ENCODE measurements around the gene KDM4B. TPM values are rescaled to one million over a fixed set of nuclear protein-coding genes. Genes with fewer than 3 reads are reported as not detected.
"Not testable (repeated sequence)": the region's sequence is repeated elsewhere in the genome, so short reads cannot be mapped to it uniquely, and the experiment has no call there.

The KDM4B gene
- total RNA-seq (ENCODE audit: insufficient read depth, low replicate concordance), result 20.9 TPM

DNA sequence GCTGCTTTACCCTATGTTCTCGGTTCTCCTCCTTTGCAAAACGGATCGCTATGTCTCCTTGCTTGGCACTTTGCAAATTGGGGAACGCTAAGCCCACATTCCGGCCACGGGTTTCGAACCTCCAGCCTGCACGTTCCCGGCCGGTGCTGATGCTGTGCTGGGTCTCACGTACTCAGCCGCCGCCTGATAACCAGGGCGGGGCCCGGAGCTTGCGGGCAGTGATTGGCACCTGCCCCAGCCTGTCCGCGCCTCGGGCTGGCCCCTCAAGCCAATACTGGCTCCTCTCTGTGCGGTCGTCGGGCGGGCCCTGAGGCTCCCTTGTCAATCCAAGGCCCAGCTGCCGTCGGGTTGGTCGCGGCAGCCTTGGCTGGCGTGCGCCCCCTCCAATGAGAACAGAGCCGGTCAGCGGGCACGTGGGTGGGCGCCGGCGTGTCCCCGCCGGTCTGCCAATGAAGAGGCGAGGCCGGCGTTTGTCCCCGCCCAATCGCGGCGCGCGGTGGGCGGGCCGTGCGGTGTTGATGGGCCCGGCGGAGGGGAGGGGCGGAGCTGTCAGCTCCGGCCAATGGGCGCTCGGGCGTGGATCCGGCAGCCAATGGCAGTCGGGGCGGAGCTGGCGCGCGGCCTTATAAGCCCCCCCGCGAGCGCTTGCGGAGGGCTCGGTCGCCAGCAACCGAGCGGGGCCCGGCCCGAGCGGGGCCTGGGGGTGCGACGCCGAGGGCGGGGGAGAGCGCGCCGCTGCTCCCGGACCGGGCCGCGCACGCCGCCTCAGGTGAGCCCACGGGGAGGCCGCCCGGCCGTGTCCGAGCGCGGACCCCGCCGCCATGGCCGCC, at the start of gene KDM4B:
Gene KDM4B, plus strand, starts transcription at position 652 of the 830 bp plus-strand sequence. CDS start 63,778 bp downstream, outside the sequence.
- peak; percentile 99 for DNase-seq (ENCODE audit: low spot score)

DNA sequence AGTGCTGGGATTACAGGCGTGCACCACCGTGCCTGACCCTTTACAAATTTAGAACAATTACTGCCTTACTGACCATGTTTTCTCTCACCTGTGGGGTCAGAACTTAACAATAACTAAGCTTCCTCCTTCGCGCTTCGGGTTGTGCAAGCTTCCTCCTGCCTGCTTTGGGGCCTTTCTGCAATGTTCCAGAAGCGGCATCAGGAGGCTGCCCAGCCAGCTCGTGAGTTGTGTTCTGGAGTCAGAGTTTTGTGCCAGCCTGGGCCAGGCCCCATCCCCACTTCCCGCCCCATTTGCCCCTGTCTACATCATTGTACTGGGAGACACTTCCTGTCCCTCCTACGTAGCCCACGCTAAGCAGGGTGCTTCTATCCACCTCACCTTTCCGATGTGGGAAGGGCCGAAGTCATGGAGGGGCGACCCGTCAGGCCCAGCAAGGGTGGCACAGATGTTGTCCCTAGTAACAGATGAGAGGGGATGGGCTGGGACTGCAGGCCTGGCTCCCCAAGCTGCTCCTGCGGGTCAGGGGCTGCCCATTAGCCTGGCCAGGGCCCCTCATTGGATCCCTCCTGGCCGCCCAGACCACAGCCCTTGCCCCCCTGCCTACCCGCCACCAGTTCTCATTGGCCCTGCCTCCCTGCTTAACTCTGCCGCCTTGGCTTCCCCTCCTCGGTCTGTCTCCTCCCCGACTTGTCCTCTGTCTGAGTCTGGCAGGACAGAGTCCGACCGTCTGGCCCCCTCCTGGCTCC, 46.2 kb upstream of the KDM4B start:
- no peak for DNase-seq (ENCODE audit: low spot score)

DNA sequence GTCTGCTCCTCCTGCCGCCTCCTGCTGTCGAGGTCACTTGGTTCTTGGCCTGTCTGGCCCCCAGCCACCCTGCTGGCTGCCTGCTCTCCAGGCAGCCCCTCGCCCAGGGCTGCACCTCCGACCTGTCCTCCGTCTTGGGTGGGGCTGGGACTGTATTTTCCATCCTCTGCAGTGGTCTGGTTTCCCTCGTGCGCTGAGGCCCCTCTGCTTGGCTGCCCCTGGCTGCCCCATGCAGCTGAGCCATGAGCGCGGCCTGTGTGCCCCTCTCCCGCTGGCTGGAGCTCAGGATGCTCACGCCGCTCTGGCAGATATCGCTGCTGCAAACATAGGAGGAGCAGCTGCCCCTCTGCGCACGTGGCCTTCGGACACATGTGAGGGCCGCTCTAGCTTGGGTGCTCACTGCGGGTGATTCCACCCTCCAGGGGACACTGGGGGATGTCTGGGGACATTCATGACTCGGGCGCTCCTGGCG, 45.6 kb upstream of the KDM4B start:
- DNase-seq (ENCODE audit: low spot score), result no peak

DNA sequence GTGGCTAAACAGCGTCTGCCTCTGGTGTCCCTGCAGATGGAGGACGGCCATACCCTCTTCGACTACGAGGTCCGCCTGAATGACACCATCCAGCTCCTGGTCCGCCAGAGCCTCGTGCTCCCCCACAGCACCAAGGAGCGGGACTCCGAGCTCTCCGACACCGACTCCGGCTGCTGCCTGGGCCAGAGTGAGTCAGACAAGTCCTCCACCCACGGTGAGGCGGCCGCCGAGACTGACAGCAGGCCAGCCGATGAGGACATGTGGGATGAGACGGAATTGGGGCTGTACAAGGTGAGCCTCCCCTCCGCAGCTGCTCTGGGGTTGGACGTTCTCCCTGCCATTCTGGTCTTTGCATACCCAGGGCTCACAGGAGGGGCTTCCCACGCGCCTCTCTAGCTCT, 39.7 kb upstream of the KDM4B start:
- no peak for DNase-seq (ENCODE audit: low spot score)

DNA sequence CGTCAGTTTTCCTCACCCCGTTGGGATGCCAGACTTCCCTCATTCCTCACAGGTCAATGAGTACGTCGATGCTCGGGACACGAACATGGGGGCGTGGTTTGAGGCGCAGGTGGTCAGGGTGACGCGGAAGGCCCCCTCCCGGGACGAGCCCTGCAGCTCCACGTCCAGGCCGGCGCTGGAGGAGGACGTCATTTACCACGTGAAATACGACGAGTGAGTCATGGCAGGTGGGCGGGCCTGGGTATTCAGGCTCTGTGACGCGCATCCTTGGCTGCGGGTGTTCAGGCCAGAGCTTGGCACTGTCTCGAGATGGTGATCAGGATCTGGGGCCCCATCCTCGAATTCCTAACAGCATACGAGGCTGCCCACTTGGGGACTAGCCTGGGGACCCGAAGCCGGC, 38.2 kb upstream of the KDM4B start:
- DNase-seq (ENCODE audit: low spot score), result no peak

DNA sequence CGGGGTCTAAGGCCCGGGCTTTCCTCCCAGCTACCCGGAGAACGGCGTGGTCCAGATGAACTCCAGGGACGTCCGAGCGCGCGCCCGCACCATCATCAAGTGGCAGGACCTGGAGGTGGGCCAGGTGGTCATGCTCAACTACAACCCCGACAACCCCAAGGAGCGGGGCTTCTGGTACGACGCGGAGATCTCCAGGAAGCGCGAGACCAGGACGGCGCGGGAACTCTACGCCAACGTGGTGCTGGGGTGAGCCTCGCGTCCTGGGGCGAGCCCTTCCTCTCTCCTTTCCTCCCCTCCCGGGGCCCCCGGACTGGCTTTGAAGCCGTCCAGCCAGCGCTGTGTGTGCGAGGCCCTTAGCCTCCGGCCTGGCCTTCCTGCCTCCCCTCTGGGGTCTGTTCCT, 36.2 kb upstream of the KDM4B start:
- no peak for DNase-seq (ENCODE audit: low spot score)

DNA sequence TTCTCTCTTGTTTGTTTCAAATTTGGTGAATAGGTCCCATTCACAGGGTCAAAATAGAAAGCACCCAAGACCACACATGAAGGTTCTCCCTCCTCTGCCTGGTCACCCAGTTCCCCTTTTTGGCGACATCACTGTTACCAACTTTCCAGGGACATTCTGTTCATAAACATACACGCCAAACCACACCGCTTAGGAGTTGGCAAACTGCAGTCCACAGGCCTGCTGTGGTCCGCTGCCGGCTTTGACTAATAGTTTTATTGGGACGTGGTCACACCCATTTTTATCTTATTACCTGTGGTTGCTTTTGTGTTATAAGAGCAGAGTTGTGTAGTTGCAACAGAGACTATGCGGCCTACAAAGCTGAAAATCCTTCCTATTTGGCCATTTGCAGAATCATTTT, 35.4 kb upstream of the KDM4B start:
- DNase-seq (ENCODE audit: low spot score), result no peak

DNA sequence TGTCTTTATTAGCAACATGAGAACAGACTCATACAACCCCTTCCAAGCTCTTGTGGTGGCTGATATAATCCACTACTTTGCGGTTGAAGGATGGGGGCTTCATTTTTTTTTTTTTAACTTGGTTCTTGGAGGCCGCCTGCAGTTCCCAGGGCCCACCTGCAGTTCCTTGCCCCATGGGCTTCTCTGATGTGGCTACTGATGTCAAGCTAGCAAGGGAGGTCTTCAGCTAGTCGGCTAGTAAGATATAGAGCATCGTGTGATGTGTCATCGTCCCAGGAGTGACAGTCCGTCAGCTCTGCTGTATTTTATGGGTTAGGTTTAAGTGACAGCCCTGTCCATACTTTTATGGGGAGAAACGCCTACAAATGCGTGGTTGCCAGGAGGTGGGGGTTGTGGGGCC, 33.5 kb upstream of the KDM4B start:
- no peak for DNase-seq (ENCODE audit: low spot score)

DNA sequence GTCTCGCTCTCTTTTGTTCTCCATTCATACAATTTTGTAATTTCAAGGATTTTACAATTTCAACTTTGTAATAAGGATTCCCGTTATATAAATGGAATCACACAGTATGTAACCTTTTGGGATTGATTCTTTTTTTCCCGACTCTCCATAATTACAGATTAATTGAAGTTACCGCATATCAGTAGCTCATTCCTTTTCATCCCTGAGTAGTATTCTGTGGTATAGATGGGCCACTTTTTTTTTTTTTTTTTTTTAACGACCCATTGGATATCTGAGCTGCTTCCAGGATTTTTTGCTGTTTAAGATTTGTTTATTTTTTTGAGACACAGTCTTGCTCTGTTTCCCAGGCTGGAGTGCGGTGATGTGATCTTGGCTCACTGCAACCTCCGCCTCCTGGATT, 31.9 kb upstream of the KDM4B start:
- no peak for DNase-seq (ENCODE audit: low spot score)

DNA sequence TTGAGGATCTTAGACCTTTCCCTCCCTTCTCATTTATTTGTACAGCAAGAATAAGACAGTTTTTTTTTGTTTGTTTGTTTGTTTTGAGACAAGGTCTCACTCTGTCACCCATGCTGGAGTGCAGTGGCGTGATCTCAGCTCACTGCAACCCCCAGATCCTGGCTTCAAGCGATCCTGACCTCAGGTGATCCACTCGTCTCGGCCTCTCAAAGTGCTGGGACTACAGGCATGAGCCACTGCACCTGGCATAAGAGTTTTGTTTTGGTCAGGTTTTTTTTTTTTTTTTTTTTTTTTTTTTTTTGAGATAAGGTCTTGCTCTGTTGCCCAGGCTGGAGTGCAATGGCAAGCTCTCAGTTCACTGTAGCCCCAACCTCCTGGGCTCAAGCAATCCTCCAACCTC, 30.5 kb upstream of the KDM4B start:
- not testable (repeated sequence) for DNase-seq (ENCODE audit: low spot score)

DNA sequence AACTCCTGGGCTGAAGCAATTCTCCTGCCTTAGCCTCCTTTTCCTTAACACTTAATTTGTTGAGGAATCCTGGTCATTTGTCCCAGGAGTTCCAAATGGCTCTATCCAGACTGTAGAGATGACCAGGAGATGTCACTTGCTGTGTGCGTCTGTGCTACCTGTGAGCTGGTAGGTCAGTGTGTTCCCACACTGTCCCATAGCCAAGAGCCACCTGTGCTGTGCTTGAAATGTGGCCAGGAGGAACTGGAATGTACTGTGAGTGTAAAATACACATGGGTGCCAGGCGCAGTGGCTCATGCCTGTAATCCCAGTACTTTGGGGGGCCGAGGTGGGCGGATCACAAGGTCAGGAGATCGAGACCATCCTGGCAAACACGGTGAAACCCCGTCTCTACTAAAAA, 29.4 kb upstream of the KDM4B start:
- DNase-seq (ENCODE audit: low spot score), result no peak

DNA sequence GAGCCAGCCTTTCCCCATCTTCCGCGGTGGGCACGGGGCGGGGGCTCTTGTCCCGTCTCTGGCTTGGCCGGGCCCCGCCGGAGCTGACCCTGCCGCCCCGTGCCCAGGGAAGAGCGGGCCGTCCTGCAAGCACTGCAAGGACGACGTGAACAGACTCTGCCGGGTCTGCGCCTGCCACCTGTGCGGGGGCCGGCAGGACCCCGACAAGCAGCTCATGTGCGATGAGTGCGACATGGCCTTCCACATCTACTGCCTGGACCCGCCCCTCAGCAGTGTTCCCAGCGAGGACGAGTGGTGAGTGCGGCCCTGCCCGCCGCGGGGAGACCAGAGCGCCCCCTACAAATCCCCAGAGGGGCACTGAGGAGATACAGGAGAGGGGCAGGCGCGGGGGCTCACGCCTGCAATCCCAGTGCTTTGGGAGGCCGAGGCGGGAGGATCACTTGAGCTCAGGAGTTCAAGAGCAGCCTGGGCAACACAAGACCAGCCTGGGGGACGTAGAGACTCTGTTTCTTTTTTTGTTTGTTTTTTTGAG, 27.2 kb upstream of the KDM4B start:
- DNase-seq (ENCODE audit: low spot score), result not testable (repeated sequence)

DNA sequence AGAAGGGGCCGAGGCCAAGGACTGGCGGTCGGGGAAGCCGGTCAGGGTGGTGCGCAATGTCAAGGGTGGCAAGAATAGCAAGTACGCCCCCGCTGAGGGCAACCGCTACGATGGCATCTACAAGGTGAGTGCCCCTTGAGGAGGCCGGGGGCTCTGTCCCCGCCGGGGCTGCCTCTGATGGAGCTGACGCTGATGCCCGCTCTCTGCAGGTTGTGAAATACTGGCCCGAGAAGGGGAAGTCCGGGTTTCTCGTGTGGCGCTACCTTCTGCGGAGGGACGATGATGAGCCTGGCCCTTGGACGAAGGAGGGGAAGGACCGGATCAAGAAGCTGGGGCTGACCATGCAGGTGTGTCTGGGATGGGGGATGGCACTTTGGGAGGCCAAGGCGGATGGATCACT, 18.3 kb upstream of the KDM4B start:
- not testable (repeated sequence) for DNase-seq (ENCODE audit: low spot score)

DNA sequence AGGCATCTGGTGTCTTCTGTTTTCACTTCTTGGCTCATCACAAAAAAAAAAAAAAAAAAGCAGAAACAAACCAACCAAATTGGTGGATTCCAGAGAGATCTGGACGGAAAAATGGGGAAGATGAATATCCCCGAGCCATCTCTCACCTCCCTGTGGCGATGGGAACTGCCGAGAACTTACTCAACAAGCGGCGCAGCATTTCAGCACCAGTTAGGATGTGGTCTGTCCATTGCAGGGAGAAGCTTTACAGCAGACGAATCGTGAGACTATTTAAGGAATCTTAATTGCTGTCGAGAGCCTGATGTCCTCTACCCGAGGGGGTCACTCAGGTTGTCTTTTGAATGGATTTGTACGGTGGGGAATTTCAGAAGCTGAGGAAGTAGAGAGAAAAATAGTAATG, 17.3 kb upstream of the KDM4B start:
- DNase-seq (ENCODE audit: low spot score), result no peak

DNA sequence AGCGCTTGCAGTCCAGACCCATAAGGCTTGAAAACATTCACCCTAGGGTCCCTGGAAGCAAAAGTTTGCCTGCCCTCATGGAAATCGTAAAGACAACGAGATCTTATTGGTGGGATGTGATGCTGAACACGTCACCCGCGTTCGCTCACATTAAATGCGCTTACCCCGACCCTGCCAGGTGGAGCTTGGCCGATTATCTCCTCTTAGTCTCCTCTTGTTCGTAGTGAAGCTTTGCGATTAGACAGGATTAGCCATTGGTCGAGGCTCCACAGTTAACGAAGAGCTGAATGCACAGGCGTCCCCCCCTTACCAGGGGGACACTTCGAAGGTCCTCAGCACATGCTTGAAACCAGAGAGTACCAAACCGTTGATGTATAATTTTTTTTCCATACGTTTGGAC, 16.0 kb upstream of the KDM4B start:
- DNase-seq (ENCODE audit: low spot score), result no peak

DNA sequence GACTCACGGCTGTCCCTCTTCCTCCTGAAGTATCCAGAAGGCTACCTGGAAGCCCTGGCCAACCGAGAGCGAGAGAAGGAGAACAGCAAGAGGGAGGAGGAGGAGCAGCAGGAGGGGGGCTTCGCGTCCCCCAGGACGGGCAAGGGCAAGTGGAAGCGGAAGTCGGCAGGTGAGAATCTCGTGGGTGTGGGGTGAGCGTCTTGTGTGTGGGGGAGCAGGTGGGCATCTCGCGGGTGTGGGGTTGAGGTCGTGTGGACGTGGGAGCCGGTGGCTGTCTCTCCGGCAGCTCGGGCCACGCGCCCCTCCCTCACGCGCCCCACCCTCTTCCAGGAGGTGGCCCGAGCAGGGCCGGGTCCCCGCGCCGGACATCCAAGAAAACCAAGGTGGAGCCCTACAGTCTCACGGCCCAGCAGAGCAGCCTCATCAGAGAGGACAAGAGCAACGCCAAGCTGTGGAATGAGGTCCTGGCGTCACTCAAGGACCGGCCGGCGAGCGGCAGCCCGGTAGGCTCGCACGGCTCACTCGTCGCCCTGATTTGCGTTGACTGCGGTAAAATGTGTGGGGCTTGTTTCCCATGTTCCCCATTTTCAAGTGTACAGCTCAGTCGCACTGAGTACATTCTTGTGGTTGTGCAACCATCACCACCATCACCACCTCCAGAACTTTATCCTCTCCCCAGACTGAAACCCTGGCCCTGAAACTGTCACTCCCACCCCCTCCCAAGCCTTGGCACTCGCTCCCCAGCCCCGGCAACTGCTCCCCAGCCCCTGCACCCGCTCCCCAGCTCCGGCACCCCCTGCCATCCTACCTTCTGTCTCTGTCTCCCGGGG, 14.4 kb upstream of the KDM4B start:
- not testable (repeated sequence) for DNase-seq (ENCODE audit: low spot score)

DNA sequence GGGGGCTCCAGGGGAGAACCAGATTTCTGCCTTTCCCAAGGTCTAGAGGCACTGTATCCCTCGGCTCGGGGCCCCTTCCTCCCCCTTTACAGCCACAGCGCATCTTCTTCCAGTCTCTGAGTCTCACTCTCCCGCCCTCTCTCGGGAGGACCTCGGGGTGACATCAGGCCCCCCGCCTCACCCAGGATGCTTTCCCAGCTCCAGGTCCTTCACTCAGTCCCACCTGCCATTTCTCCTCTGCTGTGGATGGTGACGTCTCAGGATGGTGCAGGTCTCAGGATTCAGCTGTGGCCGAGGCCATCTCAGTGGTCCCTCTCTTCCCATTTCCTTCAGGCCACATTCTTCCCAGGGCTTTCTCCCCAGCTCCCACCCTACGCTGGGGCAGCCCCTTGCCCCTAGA, 13.6 kb upstream of the KDM4B start:
- no peak for DNase-seq (ENCODE audit: low spot score)

DNA sequence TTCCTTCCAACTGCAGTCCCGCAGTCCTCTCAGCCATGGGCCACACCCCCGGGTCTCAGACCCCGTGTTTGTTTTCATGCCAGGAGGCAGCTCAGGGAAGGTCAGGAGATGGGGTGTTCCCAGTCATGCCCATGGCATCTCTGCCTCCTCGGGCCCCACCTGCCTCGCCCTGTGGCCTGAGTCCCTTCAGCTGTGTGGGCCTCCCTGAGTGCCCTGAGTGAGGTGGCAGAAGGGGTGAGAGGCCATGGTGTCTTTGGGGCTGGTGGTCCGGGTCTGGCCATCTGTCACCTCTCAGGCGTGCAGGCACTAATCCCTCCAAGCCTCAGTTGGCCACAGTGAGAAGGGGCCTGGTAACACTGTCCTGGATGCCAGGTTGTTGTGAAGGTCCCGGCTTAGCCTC, 10.9 kb upstream of the KDM4B start:
- DNase-seq (ENCODE audit: low spot score), result no peak

DNA sequence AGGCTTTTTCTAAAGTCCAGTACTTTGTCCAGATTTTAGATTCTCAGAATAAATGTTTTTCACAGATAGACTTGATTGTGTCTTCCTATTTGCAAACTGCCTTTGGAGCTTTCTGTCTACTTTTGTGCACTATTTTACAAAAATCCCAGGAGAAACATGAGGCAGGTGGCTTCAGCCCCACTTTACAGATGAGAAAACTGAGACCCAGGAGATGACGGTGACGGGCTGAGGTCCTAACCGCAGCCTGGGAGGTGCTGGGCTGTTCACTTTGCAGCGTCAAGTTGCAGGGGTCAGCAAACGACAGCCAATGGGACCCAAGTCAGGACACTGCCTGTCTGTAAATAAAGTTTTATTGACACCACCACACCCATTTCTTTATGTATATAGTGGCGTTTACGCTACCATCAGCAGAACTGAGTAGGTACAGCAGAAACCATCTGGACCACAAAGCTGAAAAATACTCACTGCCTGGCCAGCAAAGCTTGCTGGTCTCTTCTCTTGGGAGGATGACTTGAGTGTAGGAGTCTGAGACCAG, 6.8 kb upstream of the KDM4B start:
- DNase-seq (ENCODE audit: low spot score), result no peak

DNA sequence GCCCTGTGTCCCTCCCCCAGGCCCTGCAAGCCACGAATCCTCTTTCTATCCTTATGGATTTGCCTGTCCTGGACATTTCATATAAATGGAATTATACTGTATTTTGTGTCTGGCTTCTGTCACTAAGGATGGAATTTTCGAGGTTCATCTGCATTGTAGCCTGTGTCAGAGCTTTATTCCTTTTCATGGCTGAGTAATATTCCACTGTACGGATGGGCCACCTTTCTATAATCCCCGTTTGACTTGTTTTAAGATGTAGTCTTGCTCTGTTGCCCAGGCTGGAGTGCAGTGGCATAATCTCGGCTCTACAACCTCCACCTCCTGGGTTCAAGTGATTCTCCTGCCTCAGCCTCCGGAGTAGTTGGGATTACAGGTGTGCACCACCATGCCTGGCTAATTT, 3.9 kb upstream of the KDM4B start:
- no peak for DNase-seq (ENCODE audit: low spot score)

DNA sequence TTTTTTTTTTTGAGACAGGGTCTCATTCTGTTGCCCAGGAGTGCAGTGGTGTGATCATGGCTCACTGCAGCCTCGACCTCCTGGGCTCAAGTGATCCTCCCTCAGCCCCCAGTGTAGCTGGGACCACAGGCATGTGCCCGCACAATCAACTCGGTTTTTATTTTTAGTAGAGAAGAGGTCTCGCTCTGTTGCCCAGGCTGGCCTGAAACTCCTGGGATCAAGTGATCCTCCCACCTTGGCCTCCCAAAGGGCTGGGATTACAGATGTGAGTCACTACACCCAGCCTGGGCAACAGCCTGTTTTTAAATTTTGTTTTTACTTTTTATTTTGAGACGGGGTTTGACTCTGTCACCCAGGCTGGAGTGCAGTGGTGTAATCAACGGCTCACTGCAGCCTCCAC, 2.3 kb upstream of the KDM4B start:
- DNase-seq (ENCODE audit: low spot score), result no peak

Data from umbilical cord (tissue), 2 donors.